ENCODE measurements around the gene EXOC4.

- TF ChIP-seq CTCF (IDR thresholded peaks at IDR 0.05) (no peak), POLR2A (IDR thresholded peaks at IDR 0.05) (no peak)
These were observed 781.8 kb downstream of the EXOC4 start for GRCh38 chr7:134034652-134035051.

Measured in vagina (tissue), 2 donors.